NT2/D1 (cell line): ENCODE results near the gene GAL3ST2.

ENCODE experiments used
- YY1 ChIP-seq: IDR thresholded peaks from 2 replicates; pipeline ENCODE4 v1.6.1; 2011; ENCODE audit not compliant: insufficient read length, insufficient read depth
- ZNF274 ChIP-seq: IDR thresholded peaks from 2 replicates; pipeline ENCODE4 v1.6.1; 2011; ENCODE audit warnings: mild to moderate bottlenecking, low read depth, low read length

- TF ChIP-seq YY1 (no peak), ZNF274 (no peak)
Observed at GRCh38 chr2:241810307-241811200, 33.9 kb downstream of the GAL3ST2 start.
